IPS-18a (cell line): ENCODE data around the gene TSPAN5.

Experiments
- H3K27ac ChIP-seq: one replicate; pipeline ENCODE4 v1.5.1; 2013; ENCODE audit warnings: low read length
- H3K27me3 ChIP-seq: one replicate; pipeline ENCODE4 v1.6.1; 2013; ENCODE audit warnings: mild to moderate bottlenecking, low read length; ENCODE audit not compliant: control insufficient read depth, insufficient read depth
- H3K36me3 ChIP-seq: one replicate; pipeline ENCODE4 v1.6.1; 2013; ENCODE audit warnings: low read depth, low read length; ENCODE audit not compliant: control insufficient read depth
- H3K4me1 ChIP-seq: one replicate; pipeline ENCODE4 v1.6.1; 2013; ENCODE audit warnings: low read depth, low read length; ENCODE audit not compliant: control insufficient read depth
- H3K4me3 ChIP-seq: one replicate; pipeline ENCODE4 v1.5.1; 2013; ENCODE audit warnings: low read length
- H3K9ac ChIP-seq: one replicate; pipeline ENCODE4 v1.6.1; 2013; ENCODE audit warnings: mild to moderate bottlenecking, low read length, moderate library complexity
- H3K9me3 ChIP-seq: one replicate; pipeline ENCODE4 v1.6.1; 2013; ENCODE audit warnings: low read depth, low read length; ENCODE audit not compliant: control insufficient read depth

TSPAN5 gene

DNA sequence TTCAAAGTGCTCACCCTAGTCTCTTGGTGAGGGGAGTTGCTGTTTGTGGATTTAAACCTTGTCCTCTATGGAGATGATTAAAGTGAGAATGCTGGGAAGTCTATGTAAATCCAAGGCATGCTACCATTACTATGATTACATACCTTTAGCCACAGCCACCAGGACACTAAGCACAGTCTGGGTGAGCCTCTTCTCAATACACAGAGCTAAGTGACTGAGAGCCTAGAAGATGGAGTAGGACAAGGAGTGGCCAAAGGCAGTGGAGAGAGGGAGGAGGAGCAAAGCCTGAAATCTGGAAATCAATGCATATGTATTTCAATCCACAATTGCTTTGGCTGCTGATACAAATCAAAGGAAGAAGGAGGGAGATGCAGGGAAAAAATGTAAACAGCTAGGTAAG lies 12.7 kb upstream of the TSPAN5 start:
- H3K9ac ChIP-seq: no peak overlapping the region
- H3K9me3 ChIP-seq: no peaks in the 10 kb centered on the region
- no peak overlapping the region for H3K27ac ChIP-seq
- no peaks in the 10 kb centered on the region for H3K27me3 ChIP-seq
- H3K36me3 ChIP-seq: no peaks in the 10 kb centered on the region
- no peak overlapping the region for H3K4me3 ChIP-seq
- H3K4me1 ChIP-seq: peaks cover 6% of the 10 kb centered on the region

DNA sequence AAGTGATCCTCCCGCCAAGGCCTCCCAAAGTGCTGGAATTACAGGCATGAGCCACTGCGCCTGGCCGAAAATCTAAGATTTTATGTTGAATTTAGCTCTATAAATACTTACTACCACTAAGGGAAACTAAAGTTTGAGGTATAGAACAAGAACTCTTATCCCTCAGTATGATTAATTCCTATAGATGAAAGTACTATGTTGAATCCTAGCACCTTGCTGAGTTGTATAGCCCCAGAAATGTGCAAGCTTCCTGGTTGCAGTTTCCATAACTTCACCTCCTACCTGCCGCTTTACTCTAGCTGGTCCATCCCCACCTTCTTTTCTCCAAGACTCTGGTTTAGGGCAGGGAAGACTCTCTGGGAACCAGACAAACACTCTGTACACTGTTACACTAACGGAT lies 11.8 kb upstream of the TSPAN5 start:
- H3K9me3 ChIP-seq: peaks cover 7% of the 10 kb centered on the region
- H3K27ac ChIP-seq: no peak overlapping the region
- no peak overlapping the region for H3K9ac ChIP-seq
- no peak overlapping the region for H3K4me3 ChIP-seq
- peaks cover 6% of the 10 kb centered on the region for H3K4me1 ChIP-seq
- H3K27me3 ChIP-seq: no peaks in the 10 kb centered on the region
- H3K36me3 ChIP-seq: no peaks in the 10 kb centered on the region

DNA sequence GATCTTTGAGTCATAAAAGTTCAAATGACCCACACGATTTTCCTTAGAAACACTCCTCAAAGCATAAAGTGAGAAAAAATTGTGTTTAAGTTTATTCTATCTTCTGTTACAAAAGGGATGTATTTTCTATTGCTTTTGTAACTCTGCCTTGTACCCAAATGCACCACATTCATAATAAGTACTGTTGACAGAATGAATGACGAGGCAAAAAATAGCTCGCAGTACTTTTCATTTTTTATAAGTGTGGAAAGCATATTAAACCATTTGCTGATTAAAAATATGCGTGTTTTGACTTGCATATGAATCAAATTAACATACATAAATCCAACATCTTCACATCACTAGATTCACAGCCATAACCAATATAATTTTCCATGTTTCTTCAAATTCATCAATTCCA lies 11.2 kb upstream of the TSPAN5 start:
- Histone ChIP-seq H3K36me3 (no peaks in the 10 kb centered on the region), H3K9ac (no peak overlapping the region), H3K27ac (no peak overlapping the region), H3K4me3 (no peak overlapping the region), H3K27me3 (no peaks in the 10 kb centered on the region), H3K4me1 (peaks cover 6% of the 10 kb centered on the region), H3K9me3 (peaks cover 13% of the 10 kb centered on the region)

- no peak overlapping the region for H3K4me3 ChIP-seq
These were observed 6.5 kb upstream of the TSPAN5 start for GRCh38 chr4:98664959-98665358.

GRCh38 chr4:98663226-98664006 lies 5.0 kb upstream of the TSPAN5 start:
- Histone ChIP-seq H3K27ac (no peak overlapping the region), H3K4me3 (no peak overlapping the region), H3K4me1 (peaks cover 35% of the 10 kb centered on the region), H3K9ac (no peak overlapping the region), H3K36me3 (no peaks in the 10 kb centered on the region), H3K27me3 (peaks cover 21% of the 10 kb centered on the region), H3K9me3 (peaks cover 17% of the 10 kb centered on the region)

More at GRCh38 chr4:98664959-98665358, 6.5 kb upstream of the TSPAN5 start:
- H3K27ac ChIP-seq: no peak overlapping the region
- H3K9me3 ChIP-seq: peaks cover 17% of the 10 kb centered on the region
- H3K27me3 ChIP-seq: peaks cover 11% of the 10 kb centered on the region
- H3K9ac ChIP-seq: no peak overlapping the region
- H3K36me3 ChIP-seq: no peaks in the 10 kb centered on the region
- peaks cover 25% of the 10 kb centered on the region for H3K4me1 ChIP-seq

DNA sequence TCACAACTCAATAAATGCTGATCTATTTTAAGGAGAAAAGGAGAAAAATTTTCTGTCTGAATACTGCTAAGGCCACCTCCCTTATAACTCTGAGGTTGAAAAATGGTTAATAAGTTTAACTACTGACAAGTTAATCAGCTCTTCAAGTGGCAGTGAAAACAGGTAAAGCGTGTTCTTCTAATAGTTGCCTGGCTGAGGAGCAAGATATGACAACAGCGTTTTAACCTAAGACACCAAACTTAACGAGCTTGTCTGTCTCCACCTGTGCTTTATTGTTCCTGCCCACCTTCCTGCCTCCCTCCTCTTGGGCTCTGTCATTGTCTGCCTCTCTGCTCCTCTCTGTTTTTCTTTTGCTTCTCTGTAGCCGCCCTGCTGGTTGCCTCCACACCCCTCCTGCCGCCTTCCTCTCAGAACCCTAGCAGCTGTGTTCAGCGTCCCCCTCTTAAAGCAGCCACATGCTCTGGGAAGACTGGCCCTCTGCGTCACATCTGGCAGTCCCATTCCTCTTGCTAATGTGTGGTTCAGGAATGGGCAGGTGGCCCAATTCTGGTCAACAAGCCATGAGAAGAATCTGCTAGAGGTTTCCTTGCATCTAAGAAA lies 4.3 kb upstream of the TSPAN5 start:
- H3K4me1 ChIP-seq: peaks cover 35% of the 10 kb centered on the region
- peak overlapping the region; percentile 20 for H3K4me3 ChIP-seq
- no peak overlapping the region for H3K27ac ChIP-seq
- no peaks in the 10 kb centered on the region for H3K36me3 ChIP-seq
- peaks cover 24% of the 10 kb centered on the region for H3K27me3 ChIP-seq
- H3K9me3 ChIP-seq: peaks cover 17% of the 10 kb centered on the region
- no peak overlapping the region for H3K9ac ChIP-seq

DNA sequence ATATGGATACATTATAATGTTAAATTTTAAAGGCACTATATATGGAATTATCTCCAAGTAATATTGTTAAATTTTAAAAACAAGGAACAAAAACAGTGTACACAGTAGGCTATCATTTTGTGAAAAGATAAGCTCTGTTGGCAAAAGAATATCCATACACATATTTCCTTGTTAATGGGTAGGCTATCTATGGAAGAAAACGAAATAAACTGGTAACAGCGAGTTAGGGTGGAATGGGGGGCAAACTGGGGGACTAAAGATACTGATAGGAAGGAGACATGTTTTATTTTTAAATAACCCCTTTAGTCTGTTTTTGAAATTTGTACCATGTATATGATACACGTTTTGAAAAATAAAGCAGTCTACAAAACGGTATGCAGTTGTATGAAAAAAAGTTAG lies 3.6 kb upstream of the TSPAN5 start:
- peaks cover 17% of the 10 kb centered on the region for H3K9me3 ChIP-seq
- no peak overlapping the region for H3K9ac ChIP-seq
- H3K4me3 ChIP-seq: no peak overlapping the region
- no peak overlapping the region for H3K27ac ChIP-seq
- H3K36me3 ChIP-seq: no peaks in the 10 kb centered on the region
- H3K4me1 ChIP-seq: peaks cover 35% of the 10 kb centered on the region
- peaks cover 31% of the 10 kb centered on the region for H3K27me3 ChIP-seq

GRCh38 chr4:98661371-98662054 lies 3.1 kb upstream of the TSPAN5 start:
- H3K27ac ChIP-seq: no peak overlapping the region
- peaks cover 17% of the 10 kb centered on the region for H3K9me3 ChIP-seq
- H3K9ac ChIP-seq: no peak overlapping the region
- no peak overlapping the region for H3K4me3 ChIP-seq
- peaks cover 36% of the 10 kb centered on the region for H3K27me3 ChIP-seq
- H3K36me3 ChIP-seq: no peaks in the 10 kb centered on the region
- peaks cover 40% of the 10 kb centered on the region for H3K4me1 ChIP-seq

GRCh38 chr4:98659741-98660462 lies 1.5 kb upstream of the TSPAN5 start:
- Histone ChIP-seq H3K36me3 (no peaks in the 10 kb centered on the region), H3K9ac (no peak overlapping the region), H3K27me3 (peaks cover 50% of the 10 kb centered on the region), H3K9me3 (peaks cover 7% of the 10 kb centered on the region), H3K4me3 (peak overlapping the region; percentile 90), H3K27ac (no peak overlapping the region), H3K4me1 (peaks cover 47% of the 10 kb centered on the region)

- Histone ChIP-seq H3K4me3 (peak overlapping the region; percentile 90), H3K27me3 (peaks cover 50% of the 10 kb centered on the region), H3K9ac (peak overlapping the region; percentile 60), H3K36me3 (no peaks in the 10 kb centered on the region), H3K27ac (no peak overlapping the region), H3K9me3 (no peaks in the 10 kb centered on the region), H3K4me1 (peaks cover 47% of the 10 kb centered on the region)
These were observed 738 bp upstream of the TSPAN5 start for GRCh38 chr4:98659106-98659592.
